ENCODE results near the gene SLC13A3.

SLC13A3 gene

GRCh38 chr20:46652699-46653098, 1.4 kb upstream of the SLC13A3 start:
- DNase-seq (ENCODE audit: low read depth): no peak

GRCh38 chr20:46650575-46651090, 626 bp downstream of the SLC13A3 start:
- no peak for DNase-seq (ENCODE audit: low read depth)

- DNase-seq (ENCODE audit: low read depth): no peak
These were observed 1.2 kb downstream of the SLC13A3 start for GRCh38 chr20:46649965-46650542.

- DNase-seq (ENCODE audit: low read depth): no peak
These were observed 1.7 kb downstream of the SLC13A3 start for GRCh38 chr20:46649650-46649949.

GRCh38 chr20:46648903-46649649, 2.2 kb downstream of the SLC13A3 start:
- no peak for DNase-seq (ENCODE audit: low read depth)

- no peak for DNase-seq (ENCODE audit: low read depth)
These were observed 3.8 kb downstream of the SLC13A3 start for GRCh38 chr20:46647469-46647868.

- DNase-seq (ENCODE audit: low read depth): no peak
These were observed 4.4 kb downstream of the SLC13A3 start for GRCh38 chr20:46646659-46647380.

- DNase-seq (ENCODE audit: low read depth): no peak
These were observed 5.1 kb downstream of the SLC13A3 start for GRCh38 chr20:46646122-46646521.

GRCh38 chr20:46644733-46645132, 6.5 kb downstream of the SLC13A3 start:
- no peak for DNase-seq (ENCODE audit: low read depth)

- DNase-seq (ENCODE audit: low read depth): no peak
These were observed 7.1 kb downstream of the SLC13A3 start for GRCh38 chr20:46644160-46644559.

- DNase-seq (ENCODE audit: low read depth): no peak
These were observed 8.3 kb downstream of the SLC13A3 start for GRCh38 chr20:46642969-46643343.

GRCh38 chr20:46642265-46642968, 8.8 kb downstream of the SLC13A3 start:
- DNase-seq (ENCODE audit: low read depth): no peak

- DNase-seq (ENCODE audit: low read depth): no peak
These were observed 9.8 kb downstream of the SLC13A3 start for GRCh38 chr20:46641424-46641823.

- DNase-seq (ENCODE audit: low read depth): no peak
These were observed 10.5 kb downstream of the SLC13A3 start for GRCh38 chr20:46640536-46641311.

GRCh38 chr20:46640044-46640443, 11.2 kb downstream of the SLC13A3 start:
- DNase-seq (ENCODE audit: low read depth): no peak

GRCh38 chr20:46639587-46639986, 11.7 kb downstream of the SLC13A3 start:
- no peak for DNase-seq (ENCODE audit: low read depth)

GRCh38 chr20:46638898-46639274, 12.4 kb downstream of the SLC13A3 start:
- DNase-seq (ENCODE audit: low read depth): no peak

GRCh38 chr20:46638134-46638897, 12.9 kb downstream of the SLC13A3 start:
- no peak for DNase-seq (ENCODE audit: low read depth)

GRCh38 chr20:46637427-46638133, 13.7 kb downstream of the SLC13A3 start:
- no peak for DNase-seq (ENCODE audit: low read depth)

GRCh38 chr20:46637020-46637419, 14.2 kb downstream of the SLC13A3 start:
- no peak for DNase-seq (ENCODE audit: low read depth)
